HPDE6-E6E7 (cell line): ENCODE data around the gene PFKFB3.
"Not testable (repeated sequence)": the region's sequence is repeated elsewhere in the genome, so short reads cannot be mapped to it uniquely, and the experiment has no call there.

Source experiments
- DNase-seq: peaks from one replicate; pipeline ENCODE4 v3.0.0; 2011; ENCODE audit warnings: missing footprints; ENCODE audit errors: extremely low spot score

The PFKFB3 gene

DNA sequence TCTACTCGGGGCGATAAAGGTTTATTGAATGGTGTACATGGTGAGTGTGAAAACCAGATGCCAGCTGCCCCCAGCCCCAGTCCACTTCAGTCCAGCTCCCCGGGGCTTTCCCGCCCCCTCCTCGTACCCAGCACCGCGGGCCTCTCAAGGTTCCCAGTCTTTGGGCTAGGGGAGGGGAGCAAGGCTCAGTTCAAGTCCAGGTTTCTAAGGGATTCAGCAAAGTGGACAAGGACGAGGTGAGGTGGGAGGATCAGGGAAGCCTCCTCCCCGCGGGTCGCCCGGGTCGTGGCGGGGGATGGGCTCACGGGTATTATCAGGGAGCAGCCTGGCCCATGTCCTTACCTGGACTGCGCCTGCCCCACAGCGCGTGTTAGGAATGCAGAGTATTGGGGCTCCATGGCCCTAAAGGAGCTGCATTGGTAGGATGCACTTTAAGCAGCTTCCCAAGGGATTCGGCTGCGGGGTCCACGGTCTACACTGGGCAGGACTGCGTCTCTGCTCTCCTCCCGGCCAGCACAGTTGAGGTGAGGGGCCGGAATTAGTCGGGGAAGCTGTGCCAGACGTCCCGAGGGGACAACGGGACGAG, 541 bp upstream of the PFKFB3 start:
- no peak for DNase-seq

DNA sequence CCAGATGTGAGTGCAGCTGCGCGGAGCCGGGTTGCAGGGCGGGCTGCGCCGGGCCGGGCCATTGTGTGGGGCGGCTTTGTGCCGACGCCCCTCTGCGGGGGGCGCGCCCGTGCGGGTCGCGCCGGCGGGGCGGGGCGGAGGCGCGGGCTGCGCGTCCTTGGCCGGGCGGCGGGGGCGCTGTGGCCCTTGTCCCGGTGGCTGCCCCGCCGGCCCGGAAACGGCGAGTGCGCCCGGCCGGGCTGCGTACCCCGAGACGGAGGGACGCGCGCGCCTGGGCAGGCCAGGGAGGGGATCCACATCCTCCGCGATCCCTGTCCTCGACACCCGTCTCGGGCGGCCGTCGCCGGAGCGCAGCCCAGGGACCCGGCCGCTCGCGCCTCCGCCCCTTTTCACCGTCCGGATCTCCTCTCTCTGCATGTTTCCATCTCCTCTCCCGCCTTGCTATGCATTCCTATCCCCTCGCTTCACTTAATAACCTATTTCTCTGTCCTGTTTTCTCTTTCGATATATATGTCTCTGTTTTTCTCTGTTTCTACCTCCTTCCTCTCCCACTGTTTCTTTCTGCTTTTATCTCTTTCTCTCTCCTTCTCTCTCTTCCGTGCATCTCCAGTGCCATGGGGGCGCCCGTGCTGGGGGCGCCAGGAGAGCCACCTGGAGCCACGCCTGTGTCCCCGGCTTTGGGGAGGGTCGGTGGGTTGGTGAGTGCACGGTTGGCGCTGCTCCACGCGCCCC, 765 bp downstream of the PFKFB3 start:
- no peak for DNase-seq

DNA sequence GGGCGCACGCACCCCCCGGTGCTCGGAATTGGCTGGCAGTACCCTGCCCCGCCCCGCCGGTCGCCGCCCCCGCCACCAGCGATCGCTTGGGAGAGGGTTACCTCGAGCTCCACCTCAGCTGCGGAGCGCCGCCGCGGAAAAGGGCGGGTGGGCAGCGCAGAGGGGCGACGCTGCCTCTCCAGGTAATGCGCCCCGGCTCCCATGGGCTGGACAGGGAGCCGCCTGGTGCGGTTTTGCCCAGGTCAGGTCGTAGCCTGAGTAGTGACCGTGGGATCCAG, 1.3 kb downstream of the PFKFB3 start:
- no peak for DNase-seq

DNA sequence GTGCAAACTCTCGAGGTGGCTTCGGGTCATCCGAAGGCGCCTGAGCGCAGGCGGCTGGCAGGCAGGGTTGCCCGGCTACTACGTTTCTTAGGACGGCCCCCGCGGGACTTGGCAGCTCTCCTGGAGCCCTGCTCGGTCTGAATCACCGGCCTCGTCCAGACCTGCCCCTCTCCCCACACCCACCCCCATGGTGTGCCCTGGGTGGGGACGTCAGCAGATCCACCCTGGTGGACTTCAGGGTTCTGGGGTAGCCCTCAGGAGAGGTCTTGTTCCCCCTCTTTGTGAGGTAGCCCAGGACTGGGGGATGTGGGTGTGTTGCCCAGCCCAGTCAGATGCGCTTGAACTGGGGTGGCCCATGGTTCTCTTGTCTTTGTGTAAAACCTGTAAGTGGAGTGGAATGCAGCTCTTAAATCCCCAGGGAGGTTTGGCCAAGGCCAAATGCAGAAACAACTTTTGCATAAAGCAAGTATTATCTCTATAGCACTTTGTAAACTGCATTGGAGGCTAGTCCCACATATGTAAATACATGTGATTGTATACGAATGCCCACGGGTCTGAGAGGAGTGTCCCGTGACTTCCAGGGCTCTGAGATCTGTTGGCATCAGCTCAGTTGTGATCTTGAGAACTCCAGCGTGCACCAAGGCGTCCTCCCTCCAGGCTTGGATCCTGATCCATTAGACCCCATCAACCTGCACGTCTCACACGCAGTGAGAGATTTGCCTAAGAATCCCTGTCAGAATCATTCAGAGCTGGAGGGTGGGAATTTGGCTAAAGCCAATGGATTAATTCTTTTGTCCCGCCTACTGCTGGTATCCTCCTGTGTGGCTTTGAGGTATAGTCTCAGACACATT, 1.8 kb downstream of the PFKFB3 start:
- peak; percentile 59 for DNase-seq

DNA sequence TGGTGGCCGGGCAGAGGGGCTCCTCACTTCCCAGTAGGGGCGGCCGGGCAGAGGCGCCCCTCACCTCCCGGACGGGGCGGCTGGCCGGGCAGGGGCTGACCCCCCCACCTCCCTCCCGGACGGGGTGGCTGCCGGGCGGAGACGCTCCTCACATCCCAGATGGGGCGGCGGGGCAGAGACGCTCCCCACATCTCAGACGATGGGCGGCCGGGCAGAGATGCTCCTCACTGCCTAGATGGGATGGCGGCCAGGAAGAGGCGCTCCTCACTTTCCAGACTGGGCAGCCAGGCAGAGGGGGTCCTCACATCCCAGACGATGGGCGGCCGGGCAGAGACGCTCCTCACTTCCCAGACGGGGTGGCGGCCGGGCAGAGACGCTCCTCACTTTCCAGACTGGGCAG, 3.8 kb downstream of the PFKFB3 start:
- DNase-seq, result not testable (repeated sequence)

DNA sequence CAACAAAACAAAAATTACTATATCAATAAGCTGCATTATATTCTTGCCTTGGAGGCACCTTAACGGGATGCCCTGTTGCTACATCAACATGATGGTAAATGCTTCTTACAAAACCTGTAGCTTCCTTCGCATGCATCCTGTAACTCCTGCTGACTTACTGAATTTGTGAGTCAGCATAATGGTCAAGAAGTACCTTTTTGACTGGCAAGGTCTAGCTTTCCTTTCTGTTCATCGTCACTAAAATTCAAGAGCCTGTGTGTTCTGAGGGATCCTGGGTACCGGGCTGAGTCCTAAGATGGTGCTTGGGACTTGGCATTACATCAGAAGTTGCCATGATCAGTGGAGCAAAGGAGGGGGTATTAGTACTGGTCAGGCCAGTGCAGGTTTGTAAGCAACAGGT, 4.9 kb downstream of the PFKFB3 start:
- no peak for DNase-seq

DNA sequence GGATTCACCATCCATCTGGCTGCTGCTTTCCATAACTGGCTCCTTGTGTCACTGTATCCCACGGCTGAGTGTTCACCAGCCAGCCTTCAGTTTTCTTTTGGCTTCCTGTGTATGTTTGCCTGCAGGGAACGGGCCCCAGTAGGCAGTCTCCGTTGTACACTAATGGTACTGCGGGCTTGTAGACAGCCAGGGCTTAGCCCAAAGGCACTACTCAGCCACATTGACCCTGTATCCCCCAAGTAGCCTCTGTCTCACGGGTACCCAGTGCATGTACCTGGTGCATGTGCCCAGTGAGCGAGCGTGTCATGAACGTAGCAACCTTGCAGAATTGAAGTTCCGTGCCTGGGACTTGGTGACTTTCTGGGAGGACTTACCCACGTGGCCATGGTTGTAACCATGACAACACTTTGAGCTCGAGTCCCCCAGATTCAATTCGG, 6.1 kb downstream of the PFKFB3 start:
- no peak for DNase-seq

DNA sequence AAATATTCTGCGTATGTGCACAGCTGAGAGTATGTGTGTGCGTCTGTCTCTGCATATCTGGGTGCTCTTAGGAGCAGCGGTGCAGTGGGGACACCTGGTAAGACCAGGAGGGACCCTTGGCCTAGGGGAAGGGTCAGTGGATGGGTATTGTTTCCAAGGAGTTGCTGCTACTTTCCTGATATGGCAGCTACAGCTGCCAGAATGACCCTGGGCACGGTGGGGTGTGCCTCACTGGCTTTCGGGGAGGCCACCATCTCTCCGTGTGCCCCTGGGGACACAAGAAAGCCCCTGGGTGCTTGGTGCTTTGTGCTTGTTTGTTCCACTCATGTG, 8.6 kb downstream of the PFKFB3 start:
- no peak for DNase-seq

DNA sequence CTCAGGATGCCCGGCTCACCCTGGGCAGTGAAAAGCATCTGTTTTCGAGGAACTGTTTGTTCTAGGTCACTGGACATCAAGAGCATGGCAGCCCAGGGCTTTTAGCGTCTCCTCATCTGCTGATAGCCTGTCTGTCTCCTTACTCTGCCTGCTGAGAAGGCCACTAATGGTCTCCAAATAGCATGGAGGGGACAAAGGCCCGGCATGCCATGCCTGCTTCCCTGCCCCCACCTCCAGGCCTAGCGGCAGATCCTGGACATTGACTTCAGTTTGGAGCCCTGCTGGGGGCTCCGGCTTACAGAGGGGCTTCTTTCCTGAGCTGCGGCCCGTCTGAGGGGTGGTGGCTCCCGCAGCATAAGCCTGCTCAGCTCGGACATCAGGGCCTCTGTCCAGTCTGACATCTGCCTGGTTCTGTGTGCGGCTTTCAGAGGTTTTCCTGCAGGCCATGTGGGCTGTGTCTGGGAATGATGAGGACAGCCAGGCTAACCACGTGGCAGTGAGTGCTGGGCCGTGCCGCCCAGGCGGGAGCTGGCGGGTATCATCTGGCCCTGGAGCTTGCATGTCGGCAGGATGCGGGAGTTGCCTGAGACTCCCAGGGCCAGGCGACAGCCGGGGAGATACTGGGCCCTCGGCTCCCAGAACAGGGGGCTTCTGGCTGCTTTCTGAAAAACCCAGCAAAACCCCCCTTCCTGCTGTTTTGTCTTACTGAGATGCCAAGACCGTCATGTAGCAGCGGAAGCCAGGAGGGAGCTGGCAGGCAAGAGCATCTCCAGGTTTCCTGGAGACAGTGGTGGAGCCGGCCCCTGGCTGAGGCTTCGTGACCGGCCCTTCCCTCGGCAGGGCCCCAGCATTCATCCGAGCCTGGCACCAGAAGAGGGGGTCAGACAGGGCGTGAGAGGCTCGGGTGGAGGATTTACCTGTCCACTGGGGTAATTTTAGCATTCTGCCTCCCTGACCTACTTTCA, 9.2 kb downstream of the PFKFB3 start:
- DNase-seq, result no peak

DNA sequence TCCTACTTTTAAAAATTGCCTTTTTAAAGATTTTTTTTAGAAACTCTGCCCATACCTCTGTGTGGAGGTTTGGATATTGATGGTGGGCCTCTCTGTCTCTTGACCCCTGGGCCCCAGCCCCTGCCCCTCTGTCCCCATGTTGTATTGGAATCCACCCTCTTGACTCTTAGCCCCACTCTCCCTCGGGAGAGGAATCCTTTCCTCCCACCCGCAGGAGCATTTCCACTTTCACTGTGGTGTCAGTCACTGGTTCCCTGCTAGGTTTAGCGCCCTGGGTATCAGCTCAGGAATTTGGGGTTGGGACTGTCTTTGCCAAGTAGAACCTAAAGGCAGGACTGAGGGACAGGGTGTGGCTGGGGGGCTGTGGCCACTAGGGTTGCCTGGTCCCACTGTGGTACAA, 10.1 kb downstream of the PFKFB3 start:
- DNase-seq, result no peak

DNA sequence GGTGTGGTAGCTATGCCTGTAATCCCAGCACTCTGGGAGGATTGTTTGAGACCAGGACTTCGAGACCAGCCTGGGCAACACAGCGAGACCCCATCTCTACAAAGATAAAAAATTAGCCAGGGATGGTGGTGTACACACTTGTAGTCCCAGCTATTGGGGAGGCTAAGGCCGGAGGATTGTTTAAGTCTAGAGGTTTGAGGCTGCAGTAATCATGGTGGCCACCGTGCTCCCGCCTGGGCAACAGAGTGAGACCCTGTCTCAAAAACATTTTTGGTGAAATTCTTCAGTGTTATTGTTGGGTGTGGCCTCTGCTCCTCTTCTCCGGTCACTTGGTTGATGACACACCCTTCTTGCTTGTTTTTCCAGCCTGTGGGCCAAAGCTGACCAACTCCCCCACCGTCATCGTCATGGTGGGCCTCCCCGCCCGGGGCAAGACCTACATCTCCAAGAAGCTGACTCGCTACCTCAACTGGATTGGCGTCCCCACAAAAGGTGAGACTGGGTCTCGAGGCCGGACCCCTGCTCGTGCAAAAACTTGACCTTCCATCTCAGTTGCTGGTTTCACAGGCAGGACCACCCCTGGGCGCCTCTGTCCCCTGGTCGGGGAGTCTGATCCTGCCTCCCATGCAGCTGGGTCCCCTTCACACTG, 10.6 kb downstream of the PFKFB3 start:
- no peak for DNase-seq

DNA sequence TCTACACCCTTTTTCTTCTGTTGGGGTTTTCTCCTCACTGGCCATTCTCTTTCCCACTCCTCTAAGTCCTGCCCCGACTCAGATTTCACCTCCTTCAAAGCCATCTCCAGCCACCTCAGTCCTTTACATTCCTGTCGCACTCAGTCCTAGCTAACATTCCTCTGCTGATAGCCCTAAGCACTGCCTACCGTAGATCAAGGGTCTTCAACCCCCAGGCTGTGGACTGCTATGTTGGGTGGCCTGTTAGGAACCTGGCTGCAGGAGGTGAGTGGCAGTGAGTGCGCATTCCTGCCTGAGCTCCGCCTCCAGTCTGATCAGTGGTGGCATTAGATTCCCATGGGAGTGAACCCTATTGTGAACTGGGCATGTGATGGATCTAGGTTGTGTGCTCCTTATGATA, 11.2 kb downstream of the PFKFB3 start:
- no peak for DNase-seq

DNA sequence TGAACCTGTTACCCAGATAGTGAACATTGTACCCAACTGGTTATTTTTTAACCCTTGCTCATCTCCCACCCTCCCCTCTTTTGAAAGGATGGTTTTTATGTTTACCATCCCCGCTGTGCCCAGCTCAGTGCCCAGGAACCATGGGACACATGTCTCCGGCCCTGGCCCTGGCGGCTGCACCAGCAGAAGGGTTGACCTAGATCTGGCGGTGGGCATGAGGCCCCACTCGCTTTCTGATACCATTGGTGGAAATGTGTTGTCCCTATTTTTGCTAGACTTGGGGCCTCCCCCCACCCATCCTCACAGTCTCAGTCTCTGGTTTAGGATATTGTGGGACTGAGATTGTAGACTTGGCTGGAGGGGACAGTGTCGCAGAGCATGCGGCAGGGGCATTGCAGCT, 11.9 kb downstream of the PFKFB3 start:
- DNase-seq, result no peak

DNA sequence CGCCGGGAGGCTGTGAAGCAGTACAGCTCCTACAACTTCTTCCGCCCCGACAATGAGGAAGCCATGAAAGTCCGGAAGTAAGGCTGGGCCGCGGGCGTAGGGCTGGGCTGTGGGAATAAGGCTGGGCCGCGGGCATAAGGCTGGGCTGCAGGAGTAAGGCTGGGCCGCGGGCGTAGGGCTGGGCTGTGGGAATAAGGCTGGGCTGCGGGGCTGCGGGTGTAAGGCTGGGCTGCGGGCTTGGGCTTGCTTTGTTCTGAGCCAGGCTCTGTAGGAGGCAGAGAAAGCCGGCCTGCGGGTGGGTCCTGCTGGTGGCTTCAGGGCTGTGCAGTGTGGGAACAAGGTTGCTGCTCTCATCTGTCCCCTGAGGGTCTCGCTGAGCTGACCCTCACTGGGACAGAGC, 12.5 kb downstream of the PFKFB3 start:
- DNase-seq, result no peak

DNA sequence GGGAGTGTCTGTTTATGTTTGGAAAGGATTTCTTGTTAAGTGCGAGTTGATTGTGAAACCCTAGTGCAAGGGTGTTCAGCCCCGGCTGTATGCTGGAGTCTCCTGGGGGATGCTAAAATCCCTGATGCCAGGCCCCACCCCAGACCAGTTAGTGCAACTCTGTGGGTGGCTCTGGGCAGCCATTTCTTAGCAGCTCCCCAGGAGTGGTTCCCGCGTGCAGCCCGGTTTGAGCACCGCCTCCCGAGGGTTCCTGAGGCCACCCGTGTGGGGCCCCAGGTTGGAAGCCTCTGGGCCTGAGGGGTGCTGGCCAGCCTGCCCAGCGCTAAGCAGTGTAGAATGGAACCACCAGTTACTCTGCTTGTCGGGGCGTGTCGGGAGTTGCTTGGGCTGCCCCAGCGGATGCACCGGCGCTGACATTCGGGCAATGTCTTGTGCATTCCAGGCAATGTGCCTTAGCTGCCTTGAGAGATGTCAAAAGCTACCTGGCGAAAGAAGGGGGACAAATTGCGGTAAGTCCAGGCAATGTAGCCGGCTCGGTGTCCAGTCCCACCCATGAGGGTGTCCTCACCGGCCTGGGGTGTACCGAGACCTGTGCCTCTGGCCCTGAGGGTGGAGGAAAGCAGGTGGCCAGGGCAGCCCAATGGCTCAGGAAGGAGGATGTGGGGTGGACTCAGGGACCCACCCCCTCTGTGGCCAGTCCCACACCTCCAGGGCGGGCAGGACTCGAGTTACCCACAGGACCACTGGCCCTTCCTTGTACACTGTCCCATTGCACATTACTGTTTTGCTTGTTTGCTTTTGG, 13.2 kb downstream of the PFKFB3 start:
- DNase-seq, result no peak

DNA sequence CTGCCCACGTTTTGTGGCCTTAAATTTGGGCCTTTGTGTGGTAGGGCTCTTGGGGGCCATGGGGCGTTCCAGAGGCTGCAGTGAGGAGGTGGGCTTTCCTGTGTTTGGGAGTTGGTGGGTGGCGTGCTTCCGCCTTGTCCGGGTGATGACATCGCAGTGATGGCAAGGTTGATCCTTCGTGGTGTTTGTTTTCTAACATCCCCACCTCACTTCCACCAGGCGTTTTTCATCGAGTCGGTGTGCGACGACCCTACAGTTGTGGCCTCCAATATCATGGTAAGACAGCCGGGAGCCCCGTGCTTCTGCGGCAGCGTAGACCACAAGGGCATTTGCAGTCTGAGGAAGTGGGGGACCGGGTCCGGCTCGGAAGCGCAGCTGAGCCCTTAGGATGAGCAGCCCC, 14.2 kb downstream of the PFKFB3 start:
- no peak for DNase-seq

DNA sequence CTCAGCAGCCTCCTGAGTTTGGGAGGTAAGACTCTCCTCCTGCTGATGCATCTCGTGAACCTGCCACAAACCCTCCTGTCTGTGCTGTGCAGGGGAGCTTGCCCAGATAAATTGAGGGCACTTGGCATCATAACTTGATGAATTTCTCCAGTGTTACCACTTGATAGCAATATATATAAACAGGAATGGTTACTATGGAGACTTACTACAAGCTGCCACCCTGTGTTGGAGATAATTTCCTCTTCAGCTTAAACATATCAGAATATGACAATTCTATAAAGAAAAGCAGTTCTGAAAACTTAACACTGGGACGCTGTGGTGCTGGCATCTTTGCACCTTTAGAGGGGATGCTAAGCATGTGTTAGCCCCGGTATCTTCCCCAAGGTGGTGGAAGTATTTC, 14.9 kb downstream of the PFKFB3 start:
- DNase-seq, result no peak

DNA sequence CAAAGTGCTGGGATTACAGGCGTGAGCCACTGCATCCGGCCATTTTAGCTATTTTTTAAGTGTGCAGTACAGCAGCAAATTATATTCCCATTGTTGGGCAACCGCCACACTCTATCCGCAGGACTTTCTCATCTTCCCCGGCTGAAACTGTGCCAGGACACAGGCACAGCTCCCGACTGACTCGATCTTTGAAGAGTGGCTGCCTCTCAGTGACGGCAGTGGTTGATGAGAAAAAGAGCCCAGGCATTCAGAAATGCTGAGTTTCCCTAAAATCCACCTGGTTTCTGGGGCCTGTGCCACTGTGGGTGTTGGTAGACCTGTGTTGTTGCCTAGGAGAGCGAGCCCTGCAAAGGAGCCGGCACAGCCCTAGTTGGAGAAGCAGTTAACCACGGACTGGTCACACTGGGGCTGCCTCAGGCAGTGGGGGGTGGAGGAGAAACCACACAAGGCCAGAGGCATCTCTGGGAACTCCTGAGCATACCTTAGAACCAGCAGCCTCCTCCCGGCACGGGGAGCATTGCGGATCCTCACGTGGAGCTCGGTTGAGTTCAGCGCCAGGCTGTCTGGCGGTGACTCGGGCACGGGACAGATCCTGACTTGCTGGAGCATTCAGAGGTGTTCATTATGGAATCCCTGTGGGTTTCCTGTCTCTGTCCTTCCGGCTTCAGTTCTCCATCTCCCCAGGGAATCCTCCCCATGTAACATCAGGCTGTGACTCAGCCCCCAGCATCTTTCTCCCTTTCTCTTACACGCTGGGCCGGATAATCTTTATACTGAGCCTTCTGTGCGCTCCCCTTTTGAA, 16.2 kb downstream of the PFKFB3 start:
- DNase-seq, result peak; percentile 72

DNA sequence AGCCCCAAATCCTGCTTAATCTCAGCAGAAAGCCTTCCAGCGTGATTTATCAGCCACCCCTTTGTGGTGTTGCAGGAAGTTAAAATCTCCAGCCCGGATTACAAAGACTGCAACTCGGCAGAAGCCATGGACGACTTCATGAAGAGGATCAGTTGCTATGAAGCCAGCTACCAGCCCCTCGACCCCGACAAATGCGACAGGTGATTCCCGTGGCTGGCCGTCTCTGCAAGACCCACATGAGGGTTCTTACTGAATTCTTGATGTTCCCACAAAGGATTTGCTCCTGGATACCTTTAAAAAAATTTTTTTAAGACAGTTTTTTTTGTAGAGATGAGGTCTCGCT, 16.7 kb downstream of the PFKFB3 start:
- DNase-seq, result no peak
